A549 treated with AZD9567 at 1 μM for 4 hours (cell line): Measurements from ENCODE around the gene MAGEC1. TPM values are rescaled to one million over a fixed set of nuclear protein-coding genes. Genes with fewer than 3 reads are reported as not detected.

Source experiments
- total RNA-seq: library from RNA; stranded (reverse); fragments of 200-300 nt; extraction: Qiagen RNA extraction; gene quantifications from 5 replicates; pipeline ENCODE4 v1.2.3, GENCODE V29; 2022; ENCODE audit not compliant: insufficient read depth

The MAGEC1 gene
- 0.02 to 0.03 TPM (median 0.02 TPM) in 3 of 5 replicates, not detected in the others for total RNA-seq

GRCh38 chrX:141903400-141904155 lies at the start of gene MAGEC1:
Gene MAGEC1 (plus strand): TSS chrX:141903894. CDS start chrX:141905073, 1,179 bp downstream.

Other genes starting within 250 kb of the MAGEC1 start
- 0.14 to 0.31 TPM in 2 of 5 replicates, not detected in the others for gene SPANXD, start 205.2 kb upstream of the MAGEC1 start, total RNA-seq
- not detected in 5 replicates for gene MAGEC3, start 65.6 kb upstream of the MAGEC1 start, total RNA-seq